ENCODE measurements around the gene STK33. TPM values are rescaled to one million over a fixed set of nuclear protein-coding genes. Genes with fewer than 3 reads are reported as not detected.

The STK33 gene
- total and polyA plus RNA-seq, 12 donors, result 6.8 to 36.0 (median 17.2) TPM

- 60 to 75% (median 69%) methylated on average over 7 of the region's 7 CpGs for WGBS, 4 donors
- intact Hi-C loops (cut with DNase I), result loop anchor here in 1 of 2 donors (10.0 kb wide), 1 partner anchor 178 kb away; no protein-coding TSS in a partner anchor
Measured at GRCh38 chr11:8387141-8387540, 206.9 kb downstream of the STK33 start.

DNA sequence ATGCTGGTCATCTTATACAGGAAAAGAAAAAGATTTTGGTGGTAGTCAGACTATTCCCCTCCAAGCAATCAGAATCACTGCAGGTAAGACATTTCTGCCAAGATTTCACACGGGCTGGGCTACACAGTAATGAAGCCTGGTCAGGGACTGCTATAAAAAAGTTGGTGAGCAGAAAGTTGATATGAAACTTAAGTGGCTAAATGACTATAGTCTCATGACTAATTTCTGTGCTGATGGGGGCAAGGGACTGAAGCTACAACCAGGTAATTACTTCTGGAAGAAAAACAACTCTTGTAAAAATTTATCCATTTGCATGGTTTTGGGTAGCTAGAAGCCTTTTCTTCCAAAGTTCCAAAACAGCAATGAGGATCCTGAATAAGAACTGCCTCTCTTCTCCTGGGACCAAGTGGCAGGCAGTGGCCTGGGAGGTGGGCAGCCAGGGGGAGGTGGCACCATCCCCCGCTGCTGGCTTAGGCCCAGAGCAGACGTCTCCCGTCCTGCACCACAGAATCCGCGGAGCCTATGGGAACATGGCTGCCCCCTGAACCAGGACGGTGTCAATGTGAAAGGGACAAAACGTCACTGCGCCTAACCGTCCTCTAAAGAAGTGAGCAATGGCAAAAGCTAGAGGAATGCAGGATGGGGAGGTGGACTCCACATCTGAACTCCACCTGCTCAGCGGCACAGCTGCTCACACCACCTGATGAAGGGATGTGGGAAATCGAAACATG is 207.7 kb downstream of the STK33 start:
- Histone ChIP-seq H3K27ac (no peak overlapping the region), H3K36me3 (replicated peaks in 1 of 2) (no peaks in the 10 kb centered on the region), H3K4me3 (no peak overlapping the region), H3K4me1 (replicated peaks in 1 of 2) (peaks cover 4 to 23% of the 10 kb centered on the region in 2 donors), H3K9me3 (replicated peaks in 1 of 3) (no peaks in the 10 kb centered on the region), H3K27me3 (no peaks in the 10 kb centered on the region)
- no peak for TF ChIP-seq CTCF (IDR thresholded peaks at IDR 0.05)
- TF ChIP-seq POLR2A (IDR thresholded peaks at IDR 0.05), result no peak
- WGBS, 4 donors, result 92 to 95% (median 93%) methylated on average over 8 to 12 of the region's 12 CpGs
- no peak for DNase-seq
- intact Hi-C loops (cut with DNase I), result loop anchor here in 1 of 2 donors (10.0 kb wide), 1 partner anchor 179 kb away; no protein-coding TSS in a partner anchor

More at GRCh38 chr11:8387141-8387540, 206.9 kb downstream of the STK33 start:
- Histone ChIP-seq H3K4me1 (replicated peaks in 1 of 2) (peaks cover 4 to 21% of the 10 kb centered on the region in 2 donors), H3K36me3 (replicated peaks in 1 of 2) (no peaks in the 10 kb centered on the region), H3K9me3 (replicated peaks in 1 of 3) (no peaks in the 10 kb centered on the region), H3K27me3 (no peaks in the 10 kb centered on the region), H3K27ac (no peak overlapping the region), H3K4me3 (no peak overlapping the region)
- TF ChIP-seq CTCF (IDR thresholded peaks at IDR 0.05), result no peak
- TF ChIP-seq POLR2A (IDR thresholded peaks at IDR 0.05), result no peak
- DNase-seq, result no peak

- peak overlapping the region in 3 of 5 donors; percentile 26 to 77 (median 42) for H3K27ac ChIP-seq
- peak overlapping the region in 1 of 4 donors; percentile 15 for H3K4me3 ChIP-seq
- H3K36me3 ChIP-seq (replicated peaks in 1 of 2), result no peaks in the 10 kb centered on the region
- 32 to 73% (median 45%) methylated on average over 19 of the region's 19 CpGs for WGBS, 4 donors
- TF ChIP-seq CTCF (IDR thresholded peaks at IDR 0.05) (peak in 5 of 6 experiments; percentile 18 to 58 (median 38)), POLR2A (IDR thresholded peaks at IDR 0.05) (peak in 1 of 2 donors; percentile 58)
- peaks cover 4 to 18% of the 10 kb centered on the region in 2 donors for H3K4me1 ChIP-seq (replicated peaks in 1 of 2)
- intact Hi-C loops (cut with DNase I), result loop anchor here in 1 of 2 donors (10.0 kb wide), 1 partner anchor 180 kb away; no protein-coding TSS in a partner anchor
- DNase-seq, result peak; percentile 53 to 88 (median 78)
- no peaks in the 10 kb centered on the region for H3K27me3 ChIP-seq
- no peaks in the 10 kb centered on the region for H3K9me3 ChIP-seq (replicated peaks in 1 of 3)
Measured at GRCh38 chr11:8384199-8384821, 209.7 kb downstream of the STK33 start.

GRCh38 chr11:8383627-8384026 is 210.4 kb downstream of the STK33 start:
- Histone ChIP-seq H3K4me3 (no peak overlapping the region), H3K4me1 (replicated peaks in 1 of 2) (peaks cover 4 to 13% of the 10 kb centered on the region in 2 donors), H3K9me3 (replicated peaks in 1 of 3) (no peaks in the 10 kb centered on the region), H3K36me3 (replicated peaks in 1 of 2) (no peaks in the 10 kb centered on the region), H3K27ac (peak overlapping the region in 2 of 5 donors; percentile 3 to 73), H3K27me3 (no peaks in the 10 kb centered on the region)
- WGBS, 4 donors, result 84 to 98% (median 87%) methylated on average over 3 of the region's 3 CpGs
- no peak for TF ChIP-seq POLR2A (IDR thresholded peaks at IDR 0.05)
- TF ChIP-seq CTCF (IDR thresholded peaks at IDR 0.05), result no peak
- no peak for DNase-seq
- intact Hi-C loops (cut with DNase I), result loop anchor here in 1 of 2 donors (10.0 kb wide), 1 partner anchor 181 kb away; no protein-coding TSS in a partner anchor

Data from adrenal gland (tissue), 12 donors.